Sigmoid colon (tissue), 7 donors: ENCODE measurements around the gene PLPP3. TPM values are rescaled to one million over a fixed set of nuclear protein-coding genes. Genes with fewer than 3 reads are reported as not detected.

Experiments used
- DNase-seq: peaks from one replicate; pipeline ENCODE4 v3.0.0-alpha.2; 2019
- H3K27ac ChIP-seq, 4 donors: fragments of 200-600 bp; sonication (generic); one replicate each; pipeline ENCODE4 v1.5.1; 2016 to 2019; ENCODE audit warnings: mild to moderate bottlenecking in 1 of 4
- H3K27me3 ChIP-seq, 3 donors: fragments of 200-600 bp; sonication (generic); one replicate each; pipeline ENCODE4 v1.5.1; 2019; ENCODE audit warnings: mild to moderate bottlenecking in 1 of 3
- H3K36me3 ChIP-seq, 4 donors: fragments of 200-600 bp; sonication (generic); one replicate each; pipeline ENCODE4 v1.5.1; 2016 to 2019
- H3K4me1 ChIP-seq, 4 donors: fragments of 200-600 bp; sonication (generic); one replicate each; pipeline ENCODE4 v1.5.1; 2017 to 2019
- H3K4me3 ChIP-seq, 4 donors: fragments of 200-600 bp; sonication (generic); one replicate each; pipeline ENCODE4 v1.5.1; 2017 to 2019; ENCODE audit warnings: mild to moderate bottlenecking in 2 of 4, moderate library complexity in 1 of 4
- H3K9me3 ChIP-seq, 4 donors: fragments of 200-600 bp in 3 of 4; sonication (generic) in 3 of 4; one replicate each; pipeline versions ENCODE4 v1.5.1 to v1.6.1; 2013 to 2019
- CTCF ChIP-seq, 4 experiments: fragments of 450-650 bp in 3 of 4; fragments of 200-600 bp in 1 of 4; IDR thresholded peaks; one replicate each; pipeline ENCODE4 v1.5.1; 2016 to 2019; ENCODE audit warnings: antibody characterized with exemption in 4 of 4, mild to moderate bottlenecking in 3 of 4, moderate library complexity in 2 of 4
- EP300 ChIP-seq, 4 donors: sonication (generic); formaldehyde crosslinking; IDR thresholded peaks; one replicate each; pipeline ENCODE4 v1.6.1; 2017; ENCODE audit warnings: antibody characterized with exemption in 4 of 4
- POLR2A ChIP-seq, 2 donors: fragments of 450-650 bp; IDR thresholded peaks; one replicate each; pipeline ENCODE4 v1.6.1; 2016; ENCODE audit warnings: antibody characterized with exemption in 2 of 2, mild to moderate bottlenecking in 2 of 2, moderate library complexity in 2 of 2
- POLR2AphosphoS5 ChIP-seq, 4 donors: sonication (generic); formaldehyde crosslinking; IDR thresholded peaks; one replicate each; pipeline ENCODE4 v1.6.1; 2017; ENCODE audit warnings: antibody characterized with exemption in 4 of 4
- WGBS, 2 donors: extraction: QIAGEN DNeasy Blood & Tissue Kit; methylation state at CpG; one replicate each; pipeline ENCODE4 v1.1.7; 2013; 5-methylcytosine and 5-hydroxymethylcytosine counted together
- intact Hi-C: fragments of 100-400 bp; cut with DNase I; formaldehyde crosslinking; loops from one replicate; pipeline ENCODE4 v1.15.1; 2023
- polyA plus RNA-seq, 3 donors: library from polyadenylated mRNA; stranded (reverse); fragments of 200-250 nt; gene quantifications; one replicate each; pipeline ENCODE4 v1.2.3, GENCODE V29; 2013
- total RNA-seq, 4 donors: library from RNA; depleted of rRNA; stranded (reverse); fragments of >200 nt; gene quantifications; one replicate each; pipeline ENCODE4 v1.1.0, GENCODE V29; 2016
- donor health status: healthy with polysubstance abuse.
- donor health status: Bipolar disorder and iron deficiency.
- donor health status: healthy.

The PLPP3 gene
- total and polyA plus RNA-seq, 7 donors: 4.9 to 136 (median 92.8) TPM

DNA sequence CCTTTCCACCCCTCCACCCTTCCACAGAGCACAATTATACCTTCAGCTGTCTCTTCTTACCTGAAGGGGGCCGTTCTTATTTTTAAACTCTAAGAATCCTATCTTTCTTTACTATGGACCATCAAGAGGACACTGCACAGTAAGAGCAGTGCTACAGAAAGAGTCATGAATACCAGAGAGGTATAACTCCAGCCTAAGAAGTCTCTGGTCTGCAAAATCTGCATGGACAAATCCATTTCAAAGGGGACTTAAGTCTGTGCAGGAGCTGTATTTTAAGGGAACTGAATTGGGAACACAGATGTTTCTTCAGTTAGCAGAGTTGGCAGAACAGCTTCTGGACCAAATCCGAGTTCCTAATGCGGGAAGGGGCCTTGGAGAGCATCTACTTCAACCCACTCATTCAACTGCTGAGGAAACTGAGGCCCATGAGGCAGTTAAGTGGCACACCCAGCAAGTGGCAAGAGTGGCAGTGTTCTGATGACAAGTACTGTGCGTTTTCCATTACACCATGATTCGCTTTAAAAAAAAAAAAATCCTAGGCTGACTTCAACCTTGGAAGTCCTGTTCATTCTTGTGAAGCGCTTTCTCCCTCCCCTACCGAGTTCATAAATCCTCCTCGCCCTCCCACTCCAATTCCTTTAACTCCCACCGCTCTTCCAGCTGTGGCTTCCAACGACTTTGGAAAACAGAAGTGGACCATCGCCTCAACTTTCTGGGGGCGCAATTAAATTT is 1.8 kb downstream of the PLPP3 start:
- Histone ChIP-seq H3K36me3 (no peaks in the 10 kb centered on the region), H3K4me1 (peaks cover 0 to 49% (median 28%) of the 10 kb centered on the region in 4 donors), H3K27ac (peak overlapping the region; percentile 89 to 96 (median 92)), H3K9me3 (no peaks in the 10 kb centered on the region), H3K4me3 (peak overlapping the region; percentile 73 to 95 (median 90)), H3K27me3 (no peaks in the 10 kb centered on the region)
- 15 to 37% methylated on average over 12 of the region's 12 CpGs for WGBS, 2 donors
- intact Hi-C loops: loop anchor here (2.0 to 10.0 kb wide), 4 partner anchors 101 to 763 kb away; no protein-coding TSS in a partner anchor
- TF ChIP-seq EP300 (IDR thresholded peaks at IDR 0.05): no peak
- TF ChIP-seq POLR2AphosphoS5 (IDR thresholded peaks at IDR 0.05): no peak
- TF ChIP-seq CTCF (IDR thresholded peaks at IDR 0.05): peak in 1 of 4 experiments; percentile 4
- DNase-seq: no peak

DNA sequence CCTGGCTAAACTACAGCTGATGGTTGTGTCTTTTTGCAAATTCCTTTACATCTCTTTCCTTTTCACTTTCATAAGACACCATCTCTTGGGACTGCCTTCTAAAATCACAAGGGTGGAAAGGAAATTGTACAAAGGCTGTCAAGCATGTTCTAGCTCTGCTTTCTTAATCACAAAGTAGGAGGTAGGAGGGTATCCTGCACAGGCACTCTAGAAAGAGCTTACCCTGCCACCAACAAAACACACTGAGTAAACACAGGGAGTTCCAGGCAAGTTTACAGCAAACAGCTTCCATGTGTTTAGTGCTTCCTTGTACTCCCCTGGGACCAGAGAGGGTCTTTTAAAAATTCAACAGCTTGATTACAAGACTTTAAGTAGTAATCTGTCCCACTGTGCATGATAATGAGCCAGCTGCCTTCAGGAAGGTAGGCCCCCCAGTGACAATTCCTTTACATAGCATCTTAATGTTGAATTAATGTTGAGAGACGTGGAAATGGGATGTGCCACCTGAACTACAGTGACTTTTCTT is 2.4 kb downstream of the PLPP3 start:
- WGBS, 2 donors: 4 to 8% methylated on average over 1 of the region's 1 CpG
- intact Hi-C loops: loop anchor here (2.0 to 10.0 kb wide), 4 partner anchors 100 to 762 kb away; no protein-coding TSS in a partner anchor
- no peaks in the 10 kb centered on the region for H3K27me3 ChIP-seq
- peak in 2 of 4 experiments; percentile 24 to 27 for TF ChIP-seq CTCF (IDR thresholded peaks at IDR 0.05)
- peak in 1 of 4 donors; percentile 2 for TF ChIP-seq POLR2AphosphoS5 (IDR thresholded peaks at IDR 0.05)
- no peak for TF ChIP-seq EP300 (IDR thresholded peaks at IDR 0.05)
- TF ChIP-seq POLR2A (IDR thresholded peaks at IDR 0.05): no peak
- no peaks in the 10 kb centered on the region for H3K36me3 ChIP-seq
- H3K27ac ChIP-seq: peak overlapping the region; percentile 89 to 96 (median 92)
- peaks cover 0 to 55% (median 32%) of the 10 kb centered on the region in 4 donors for H3K4me1 ChIP-seq
- no peaks in the 10 kb centered on the region for H3K9me3 ChIP-seq
- DNase-seq: no peak
- peak overlapping the region; percentile 73 to 95 (median 90) for H3K4me3 ChIP-seq

DNA sequence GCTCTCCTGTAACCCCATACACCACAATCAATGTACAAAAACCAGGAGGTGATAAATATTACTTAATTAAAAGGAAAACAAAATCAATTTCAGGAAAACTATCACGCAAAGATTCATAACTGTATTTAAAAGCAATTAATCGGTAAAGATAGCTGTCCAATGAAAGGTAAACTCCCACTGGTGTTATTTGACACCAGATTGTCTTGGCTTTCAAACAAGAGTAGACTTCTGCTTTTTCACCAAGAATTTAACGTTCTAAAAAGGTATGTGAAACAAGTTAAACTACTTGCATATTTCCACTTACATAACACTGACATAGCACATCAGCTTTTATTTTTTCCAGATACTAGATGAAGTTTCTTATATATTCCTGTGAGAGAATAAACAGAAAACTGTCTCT is 3.5 kb downstream of the PLPP3 start:
- intact Hi-C loops: loop anchor here (2.0 to 10.0 kb wide), 4 partner anchors 99 to 761 kb away; no protein-coding TSS in a partner anchor
- TF ChIP-seq EP300 (IDR thresholded peaks at IDR 0.05) (no peak), POLR2AphosphoS5 (IDR thresholded peaks at IDR 0.05) (no peak), CTCF (IDR thresholded peaks at IDR 0.05) (no peak), POLR2A (IDR thresholded peaks at IDR 0.05) (no peak)
- H3K27me3 ChIP-seq: no peaks in the 10 kb centered on the region
- 44 to 61% methylated on average over 3 of the region's 3 CpGs for WGBS, 2 donors
- H3K4me1 ChIP-seq: peaks cover 0 to 55% (median 33%) of the 10 kb centered on the region in 4 donors
- peak overlapping the region in 3 of 4 donors; percentile 7 to 96 (median 24) for H3K27ac ChIP-seq
- no peaks in the 10 kb centered on the region for H3K36me3 ChIP-seq
- no peaks in the 10 kb centered on the region for H3K9me3 ChIP-seq
- no peak for DNase-seq
- peak overlapping the region in 3 of 4 donors; percentile 88 to 95 (median 93) for H3K4me3 ChIP-seq

DNA sequence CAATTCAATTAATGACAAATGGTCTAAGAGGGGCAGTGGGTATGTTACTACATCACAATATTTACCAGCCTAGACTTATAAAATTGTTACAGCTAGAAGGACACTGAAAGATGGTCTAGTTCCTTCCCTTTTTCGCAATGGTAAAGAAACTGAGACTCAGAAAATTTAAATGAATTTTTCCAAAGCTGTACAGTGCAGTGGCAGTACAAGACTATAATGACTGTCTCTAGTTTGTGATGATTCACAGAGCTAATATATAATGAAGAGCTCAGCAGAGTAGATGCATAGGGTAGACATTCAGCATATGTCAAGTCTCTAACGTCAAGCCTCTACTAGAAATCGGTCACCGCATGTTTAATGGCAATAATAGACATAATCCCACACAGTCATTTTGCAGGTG is 4.6 kb downstream of the PLPP3 start:
- Histone ChIP-seq H3K27ac (no peak overlapping the region), H3K4me1 (peaks cover 0 to 50% (median 33%) of the 10 kb centered on the region in 4 donors), H3K27me3 (no peaks in the 10 kb centered on the region), H3K9me3 (no peaks in the 10 kb centered on the region), H3K36me3 (no peaks in the 10 kb centered on the region), H3K4me3 (peak overlapping the region in 3 of 4 donors; percentile 88 to 95 (median 93))
- WGBS, 2 donors: 81 to 89% methylated on average over 4 of the region's 4 CpGs
- DNase-seq: no peak
- no peak for TF ChIP-seq POLR2A (IDR thresholded peaks at IDR 0.05)
- no peak for TF ChIP-seq POLR2AphosphoS5 (IDR thresholded peaks at IDR 0.05)
- no peak for TF ChIP-seq CTCF (IDR thresholded peaks at IDR 0.05)
- TF ChIP-seq EP300 (IDR thresholded peaks at IDR 0.05): no peak
- intact Hi-C loops: loop anchor here (10.0 kb wide), 3 partner anchors 390 to 760 kb away; no protein-coding TSS in a partner anchor
